Body of pancreas (tissue), 4 donors: Measurements from ENCODE around the gene MELTF. TPM values are rescaled to one million over a fixed set of nuclear protein-coding genes. Genes with fewer than 3 reads are reported as not detected.

ENCODE experiments used
- ATAC-seq: fragments of 150-250 bp; one replicate; pipeline ENCODE4 v1.9.1; 2016
- DNase-seq, 4 donors: peaks; one replicate each; pipeline ENCODE4 v3.0.0-alpha.2; 2019
- H3K27ac ChIP-seq, 4 donors: fragments of 200-600 bp; sonication (generic); 1 replicate in 3 of 4; 2 replicates in 1 of 4; pipeline versions ENCODE4 v1.5.1 to v1.6.1; 2016 to 2019; ENCODE audit warnings: mild to moderate bottlenecking in 1 of 4, mixed read lengths in 1 of 4, moderate library complexity in 1 of 4
- H3K27me3 ChIP-seq, 2 donors: fragments of 200-600 bp; sonication (generic); one replicate each; pipeline ENCODE4 v1.6.0; 2016; ENCODE audit warnings: mild to moderate bottlenecking in 1 of 2
- H3K36me3 ChIP-seq, 2 donors: fragments of 200-600 bp; sonication (generic); replicated peaks in 1 of 2; 2 replicates each; pipeline ENCODE4 v1.5.1; 2016; ENCODE audit warnings: low read depth in 2 of 2; ENCODE audit not compliant: insufficient read depth in 1 of 2
- H3K4me1 ChIP-seq: fragments of 200-600 bp; sonication (generic); one replicate; pipeline ENCODE4 v1.6.0; 2016
- H3K4me3 ChIP-seq, 2 donors: fragments of 200-600 bp; sonication (generic); 1 replicate in 1 of 2; 2 replicates in 1 of 2; pipeline ENCODE4 v1.5.1; 2016 to 2019
- H3K9me3 ChIP-seq, 3 donors: fragments of 200-600 bp; sonication (generic); 1 replicate in 2 of 3; 2 replicates in 1 of 3; pipeline ENCODE4 v1.5.1; 2016
- CTCF ChIP-seq, 7 experiments: fragments of 450-650 bp in 4 of 7; fragments of 200-600 bp in 3 of 7; sonication (generic) in 3 of 7; IDR thresholded peaks; one replicate each; pipeline ENCODE4 v1.5.1; 2016 to 2019; ENCODE audit warnings: antibody characterized with exemption in 7 of 7
- POLR2A ChIP-seq, 3 donors: fragments of 450-650 bp; IDR thresholded peaks; one replicate each; pipeline ENCODE4 v1.6.1; 2016; ENCODE audit warnings: antibody characterized with exemption in 3 of 3, mild to moderate bottlenecking in 2 of 3
- WGBS, 2 donors: methylation state at CpG; one replicate each; pipeline ENCODE4 v1.1.5; 2017; 5-methylcytosine and 5-hydroxymethylcytosine counted together
- intact Hi-C: fragments of 100-400 bp; cut with DNase I; formaldehyde crosslinking; loops from one replicate; pipeline ENCODE4 v1.15.1; 2023
- total RNA-seq, 2 donors: library from RNA; depleted of rRNA; stranded (reverse); fragments of >200 nt; gene quantifications; one replicate each; pipeline ENCODE4 v1.1.0, GENCODE V29; 2016

Gene MELTF
- total RNA-seq, 2 donors from 2014 or later = 4.9 to 6.6 TPM

GRCh38 chr3:197023241-197023997, 6.2 kb downstream of the MELTF start:
- Histone ChIP-seq H3K4me3 (no peak overlapping the region), H3K27me3 (no peaks in the 10 kb centered on the region), H3K36me3 (no peaks in the 10 kb centered on the region), H3K27ac (peak overlapping the region in 2 of 4 donors; percentile 38 to 47), H3K9me3 (no peaks in the 10 kb centered on the region), H3K4me1 (peaks cover 13% of the 10 kb centered on the region)
- DNase-seq (no peak), ATAC-seq (peak; percentile 60)
- 40 to 44% methylated on average over 26 to 27 of the region's 27 CpGs for WGBS, 2 donors
- TF ChIP-seq POLR2A (IDR thresholded peaks at IDR 0.05) = peak in 2 of 3 donors; percentile 13 to 21
- no peak for TF ChIP-seq CTCF (IDR thresholded peaks at IDR 0.05)
- intact Hi-C loops = no loop called here

- ATAC-seq (no peak), DNase-seq (no peak)
- TF ChIP-seq POLR2A (IDR thresholded peaks at IDR 0.05) (no peak), CTCF (IDR thresholded peaks at IDR 0.05) (no peak)
- Histone ChIP-seq H3K36me3 (no peaks in the 10 kb centered on the region), H3K27ac (no peak overlapping the region), H3K4me3 (no peak overlapping the region), H3K9me3 (no peaks in the 10 kb centered on the region), H3K27me3 (no peaks in the 10 kb centered on the region), H3K4me1 (peaks cover 13% of the 10 kb centered on the region)
- intact Hi-C loops = no loop called here
- 29 to 30% methylated on average over 20 to 22 of the region's 22 CpGs for whole genome bisulfite sequencing, 2 donors
These were observed 7.0 kb downstream of the MELTF start for GRCh38 chr3:197022405-197023231.

GRCh38 chr3:197021729-197022404, 7.8 kb downstream of the MELTF start:
- 74 to 80% methylated on average over 15 of the region's 15 CpGs for WGBS, 2 donors

GRCh38 chr3:197021231-197021630, 8.4 kb downstream of the MELTF start:
- peaks cover 13% of the 10 kb centered on the region for H3K4me1 ChIP-seq
- H3K27me3 ChIP-seq = no peaks in the 10 kb centered on the region
- 54 to 60% methylated on average over 8 to 10 of the region's 10 CpGs for WGBS, 2 donors
- intact Hi-C loops = no loop called here
- no peak overlapping the region for H3K27ac ChIP-seq
- no peaks in the 10 kb centered on the region for H3K9me3 ChIP-seq
- no peak for ATAC-seq
- no peak overlapping the region for H3K4me3 ChIP-seq
- H3K36me3 ChIP-seq = no peaks in the 10 kb centered on the region
- no peak for DNase-seq
- no peak for TF ChIP-seq CTCF (IDR thresholded peaks at IDR 0.05)

More at GRCh38 chr3:197021729-197022404, 7.8 kb downstream of the MELTF start:
- DNase-seq (no peak), ATAC-seq (no peak)
- no peaks in the 10 kb centered on the region for H3K36me3 ChIP-seq
- H3K9me3 ChIP-seq = no peaks in the 10 kb centered on the region
- H3K27ac ChIP-seq = no peak overlapping the region
- no peaks in the 10 kb centered on the region for H3K27me3 ChIP-seq
- TF ChIP-seq CTCF (IDR thresholded peaks at IDR 0.05) (no peak), POLR2A (IDR thresholded peaks at IDR 0.05) (no peak)
- intact Hi-C loops = no loop called here
- no peak overlapping the region for H3K4me3 ChIP-seq
- H3K4me1 ChIP-seq = peaks cover 13% of the 10 kb centered on the region
